Measurements from ENCODE around the gene PNPLA3.

DNA sequence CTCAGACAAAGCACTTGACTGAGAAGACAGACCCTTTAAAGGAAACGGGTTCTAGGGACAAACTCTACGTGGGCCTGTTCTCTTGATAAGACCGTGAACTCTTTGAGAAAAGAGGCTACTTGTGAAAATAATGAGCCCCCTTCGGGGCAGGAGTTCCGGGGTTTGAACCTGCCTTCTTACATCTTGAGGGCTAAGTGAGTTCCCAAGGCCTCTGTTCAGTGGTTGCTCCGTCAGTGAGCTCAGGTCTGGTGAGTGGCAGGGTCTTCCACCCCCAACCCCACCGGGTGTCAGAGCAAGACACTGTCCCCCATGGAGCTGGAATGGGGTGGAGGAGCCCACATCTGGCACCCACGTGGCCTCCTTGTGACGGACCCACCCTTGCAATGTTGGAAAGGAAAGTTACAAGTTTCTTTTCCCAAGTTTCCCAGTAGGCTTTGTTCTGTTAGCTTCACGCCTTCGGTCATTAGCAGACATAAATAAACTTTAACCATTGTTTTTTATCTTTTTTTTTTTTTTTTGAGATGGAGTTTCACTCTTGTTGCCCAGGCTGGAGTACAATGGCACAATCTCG is 25.3 kb downstream of the PNPLA3 start:
- TF ChIP-seq, protein P1, sequence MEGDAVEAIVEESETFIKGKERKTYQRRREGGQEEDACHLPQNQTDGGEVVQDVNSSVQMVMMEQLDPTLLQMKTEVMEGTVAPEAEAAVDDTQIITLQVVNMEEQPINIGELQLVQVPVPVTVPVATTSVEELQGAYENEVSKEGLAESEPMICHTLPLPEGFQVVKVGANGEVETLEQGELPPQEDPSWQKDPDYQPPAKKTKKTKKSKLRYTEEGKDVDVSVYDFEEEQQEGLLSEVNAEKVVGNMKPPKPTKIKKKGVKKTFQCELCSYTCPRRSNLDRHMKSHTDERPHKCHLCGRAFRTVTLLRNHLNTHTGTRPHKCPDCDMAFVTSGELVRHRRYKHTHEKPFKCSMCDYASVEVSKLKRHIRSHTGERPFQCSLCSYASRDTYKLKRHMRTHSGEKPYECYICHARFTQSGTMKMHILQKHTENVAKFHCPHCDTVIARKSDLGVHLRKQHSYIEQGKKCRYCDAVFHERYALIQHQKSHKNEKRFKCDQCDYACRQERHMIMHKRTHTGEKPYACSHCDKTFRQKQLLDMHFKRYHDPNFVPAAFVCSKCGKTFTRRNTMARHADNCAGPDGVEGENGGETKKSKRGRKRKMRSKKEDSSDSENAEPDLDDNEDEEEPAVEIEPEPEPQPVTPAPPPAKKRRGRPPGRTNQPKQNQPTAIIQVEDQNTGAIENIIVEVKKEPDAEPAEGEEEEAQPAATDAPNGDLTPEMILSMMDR (IDR thresholded peaks at IDR 0.05) = no peak
- TF ChIP-seq, protein P2, sequence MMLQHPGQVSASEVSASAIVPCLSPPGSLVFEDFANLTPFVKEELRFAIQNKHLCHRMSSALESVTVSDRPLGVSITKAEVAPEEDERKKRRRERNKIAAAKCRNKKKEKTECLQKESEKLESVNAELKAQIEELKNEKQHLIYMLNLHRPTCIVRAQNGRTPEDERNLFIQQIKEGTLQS (CRISPR knock-in tag; conservative IDR thresholded peaks at IDR 0.05) = no peak
